Esophagus mucosa (tissue), 1 donor: ENCODE results near the gene TBC1D10A. TPM values are rescaled to one million over a fixed set of nuclear protein-coding genes. Genes with fewer than 3 reads are reported as not detected.
A peak's percentile ranks its signal among the peaks of the same experiment; 100 is the strongest.

Experiments used
- ATAC-seq: fragments of 200-7000 bp; cut with Tn5 transposase; one replicate; pipeline ENCODE4 v1.9.1; 2020
- total RNA-seq: library from RNA; stranded (reverse); gene quantifications from one replicate; pipeline ENCODE4 v1.2.4, GENCODE V29; 2023
- donor health status: DM: yes; HTN: yes; CAD: no.

The TBC1D10A gene
- total RNA-seq, 1 donor from 2014 or later = 44.5 TPM

DNA sequence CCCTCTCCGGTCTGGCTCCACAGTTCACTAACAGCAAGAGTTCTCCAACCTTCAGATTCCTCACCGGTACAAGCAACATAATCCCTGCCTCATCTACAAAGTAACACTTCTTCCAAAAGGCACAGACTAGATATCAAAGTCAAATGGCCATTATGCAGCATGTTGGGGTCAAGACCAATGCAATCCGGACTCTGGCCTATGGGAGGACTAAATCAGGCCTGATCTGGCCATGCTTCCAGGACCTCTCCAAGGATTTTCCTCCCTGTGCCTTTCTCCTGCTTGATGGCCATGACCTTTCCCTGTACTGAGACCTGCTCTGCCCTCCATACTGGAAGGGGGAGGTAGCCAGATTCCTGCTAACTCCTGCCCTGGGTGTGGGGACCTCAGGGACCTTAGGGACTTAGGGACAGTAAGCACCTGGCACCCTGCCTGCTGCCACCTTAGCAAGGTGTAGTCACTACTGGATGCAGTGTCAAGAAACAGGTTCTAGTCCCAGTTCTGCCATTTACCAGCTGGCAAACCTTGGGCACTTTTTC is 6.7 kb downstream of the TBC1D10A start:
- no peak for ATAC-seq

DNA sequence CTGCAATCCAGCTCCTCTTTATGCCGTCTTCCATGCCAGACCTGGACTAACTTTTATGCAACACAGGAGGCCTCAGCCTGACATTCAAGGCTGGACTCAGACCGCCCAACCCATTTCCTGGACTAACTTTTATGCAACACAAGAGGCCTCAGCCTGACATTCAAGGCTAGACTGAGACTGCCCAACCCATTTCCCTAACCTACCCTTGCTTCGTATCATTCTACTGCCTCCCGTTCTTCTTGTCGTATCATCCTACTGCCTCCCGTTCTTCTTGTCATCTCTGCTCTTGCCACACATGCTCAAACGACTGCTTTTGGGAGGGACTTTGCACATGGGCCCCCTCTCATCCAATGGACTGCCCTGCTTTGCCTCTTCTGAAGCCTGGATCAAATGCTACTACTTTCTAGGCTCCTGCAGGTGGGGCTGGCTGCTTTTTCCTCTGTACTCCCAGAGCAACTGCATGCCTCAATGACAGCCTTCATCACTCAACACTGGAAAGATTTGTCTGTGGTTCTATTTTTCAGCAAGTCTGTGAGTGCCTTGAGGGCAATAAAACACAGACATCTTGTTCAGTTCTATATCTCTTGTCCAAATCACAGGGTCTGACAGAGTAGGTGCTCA is 7.8 kb downstream of the TBC1D10A start:
- peak; percentile 12 for ATAC-seq

GRCh38 chr22:30317778-30318177 is 9.0 kb downstream of the TBC1D10A start:
- ATAC-seq = no peak

DNA sequence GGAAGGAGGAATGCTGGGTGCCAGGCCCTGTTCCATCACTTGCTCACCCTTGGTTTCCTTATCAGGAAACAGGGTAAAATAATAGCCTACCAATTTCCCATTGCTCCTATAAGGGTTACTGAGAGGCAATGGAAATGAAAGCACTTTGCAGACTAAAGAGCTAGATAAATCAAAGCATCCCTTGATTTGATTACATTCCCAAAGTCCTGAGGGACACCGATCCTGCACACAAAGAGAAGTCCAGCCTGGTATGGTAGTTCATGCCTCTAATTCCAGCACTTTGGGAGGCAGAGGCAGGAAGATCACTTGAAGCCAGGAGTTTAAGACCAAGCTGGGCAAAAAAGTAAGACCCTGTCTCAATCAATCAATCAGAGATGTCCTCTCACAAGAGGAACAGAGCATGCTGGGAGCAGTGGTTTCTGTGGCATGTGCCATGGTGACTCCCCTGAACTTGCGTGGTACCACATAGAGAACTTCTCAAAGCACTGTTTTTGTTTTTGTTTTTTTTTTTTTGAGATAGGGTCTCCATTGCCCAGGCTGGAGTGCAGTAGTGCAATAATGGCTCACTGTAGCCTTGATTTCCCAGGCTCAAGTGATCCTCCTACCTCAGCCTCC is 10.7 kb downstream of the TBC1D10A start:
- no peak for ATAC-seq

- no peak for ATAC-seq
These were observed 11.8 kb downstream of the TBC1D10A start for GRCh38 chr22:30314915-30315314.

DNA sequence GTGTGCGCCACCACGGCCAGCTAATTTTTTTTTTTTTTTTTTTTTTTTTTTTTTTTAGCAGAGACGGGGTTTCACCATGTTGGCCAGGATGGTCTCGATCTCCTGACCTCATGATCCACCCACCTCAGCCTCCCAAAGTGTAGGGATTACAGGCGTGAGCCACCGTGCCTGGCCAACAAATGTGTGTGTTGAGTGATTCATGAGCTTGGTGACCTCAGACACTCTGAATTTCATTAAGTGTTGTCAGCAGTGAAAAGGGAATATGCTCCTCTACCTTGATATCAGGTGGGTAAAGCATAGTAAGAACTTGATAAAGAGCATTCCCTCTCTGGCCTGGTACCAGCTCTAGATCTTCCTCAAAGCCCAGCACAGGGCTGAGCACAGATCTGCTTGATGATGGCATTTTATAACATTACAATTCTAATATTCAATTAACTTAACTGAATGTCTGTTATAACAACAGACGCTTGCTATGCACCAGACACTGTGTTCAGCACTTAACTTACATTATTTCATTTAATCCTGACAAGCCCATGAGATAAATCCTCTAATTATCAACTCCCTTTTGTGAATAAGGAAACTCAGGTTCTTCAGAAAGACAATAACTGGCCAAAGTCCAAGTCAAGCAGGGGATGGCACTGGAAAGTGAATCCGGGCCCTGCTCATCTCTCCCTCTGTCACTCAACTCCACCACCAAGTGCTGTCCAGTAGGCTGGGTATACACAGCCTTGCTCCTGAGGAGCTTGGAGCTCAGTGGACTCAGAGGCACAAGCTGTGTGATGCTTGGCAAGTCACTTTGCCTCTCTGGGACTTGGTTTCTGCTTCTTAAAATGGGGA is 13.0 kb downstream of the TBC1D10A start:
- ATAC-seq = no peak

DNA sequence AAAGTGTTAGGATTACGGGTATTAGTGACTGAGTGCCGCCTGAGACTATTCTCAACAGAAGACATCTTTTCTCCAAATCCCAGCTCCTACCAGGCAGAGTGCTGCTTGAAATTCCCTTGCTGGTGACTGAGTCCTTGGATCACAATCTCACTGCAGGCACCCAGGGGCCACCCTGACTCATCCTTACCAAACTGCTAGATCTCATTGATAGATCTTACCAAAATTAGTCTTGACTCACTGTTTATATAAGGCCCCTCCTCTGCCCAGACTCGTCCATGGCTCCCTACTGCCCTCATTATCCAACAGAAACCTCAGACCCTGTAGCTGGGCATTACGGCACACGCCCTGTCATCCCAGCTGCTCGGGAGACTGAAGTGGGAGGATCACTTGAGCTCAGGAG is 14.7 kb downstream of the TBC1D10A start:
- peak; percentile 65 for ATAC-seq

DNA sequence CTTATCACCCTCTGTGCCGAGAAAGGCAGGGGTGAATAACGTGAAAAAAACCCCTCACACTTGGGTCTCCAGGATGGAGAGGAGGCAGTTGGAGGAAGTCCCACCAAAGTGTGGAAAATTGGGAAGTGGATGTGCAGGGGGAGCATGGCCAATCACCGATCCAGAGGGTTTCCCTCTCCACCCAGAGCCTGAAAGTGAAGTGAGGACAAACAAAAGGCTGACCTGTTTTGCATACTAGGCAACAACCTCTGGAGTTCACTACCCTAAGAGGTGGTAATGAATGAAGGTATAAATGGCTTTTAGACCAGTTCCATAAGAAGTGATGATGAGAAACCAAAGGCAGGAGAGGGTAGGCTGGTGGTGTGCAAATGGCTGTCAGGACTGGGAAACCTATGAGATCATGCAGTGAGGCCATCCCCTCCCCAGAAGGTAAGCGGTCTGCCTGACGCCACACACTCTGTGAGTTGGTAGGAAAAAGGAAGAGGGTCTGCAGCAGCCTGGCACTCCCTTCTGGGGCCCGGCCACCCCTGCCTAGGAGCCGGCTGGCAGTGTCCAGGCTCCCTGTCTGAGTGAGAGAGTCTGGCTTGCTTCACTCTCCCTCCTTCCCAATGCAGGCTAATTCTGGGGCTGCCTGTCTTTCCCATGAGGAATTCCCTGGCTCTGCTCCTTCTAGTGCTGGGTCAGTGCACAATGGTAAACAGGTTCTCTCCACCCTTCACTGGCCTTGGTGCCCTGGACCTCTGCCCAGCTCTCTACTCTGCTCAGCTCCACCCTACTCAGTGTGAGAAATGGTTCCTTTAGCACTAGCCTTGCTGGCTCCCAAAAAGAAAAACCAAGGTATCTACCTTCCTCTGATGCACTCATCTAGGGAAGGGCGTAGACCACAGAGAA is 15.6 kb downstream of the TBC1D10A start:
- peak; percentile 48 for ATAC-seq

- ATAC-seq = peak; percentile 49
These were observed 16.6 kb downstream of the TBC1D10A start for GRCh38 chr22:30309951-30310741.

- ATAC-seq = peak; percentile 30
These were observed 18.1 kb downstream of the TBC1D10A start for GRCh38 chr22:30308518-30309230.

GRCh38 chr22:30308093-30308492 is 18.6 kb downstream of the TBC1D10A start:
- no peak for ATAC-seq

- no peak for ATAC-seq
These were observed 19.6 kb downstream of the TBC1D10A start for GRCh38 chr22:30307041-30307574.

DNA sequence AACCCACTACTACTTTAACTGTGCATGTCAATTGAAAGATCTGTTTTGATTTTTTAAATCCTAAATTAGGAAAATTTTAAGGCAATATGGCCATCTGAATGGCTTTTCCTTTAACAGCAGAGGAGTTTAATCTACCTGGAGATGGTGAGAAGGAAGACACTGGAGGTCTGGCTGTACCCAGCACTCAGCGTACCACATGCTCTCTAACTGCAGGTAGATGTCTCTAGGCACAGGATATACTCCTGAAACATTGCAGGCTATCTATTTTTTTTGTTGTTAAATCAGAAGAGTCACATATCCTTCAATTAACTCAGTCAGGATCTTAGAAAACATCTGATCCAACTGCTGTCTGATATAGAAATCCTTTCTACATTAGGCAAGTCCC is 20.1 kb downstream of the TBC1D10A start:
- ATAC-seq = no peak

- peak; percentile 20 for ATAC-seq
These were observed 20.7 kb downstream of the TBC1D10A start for GRCh38 chr22:30305906-30306626.

DNA sequence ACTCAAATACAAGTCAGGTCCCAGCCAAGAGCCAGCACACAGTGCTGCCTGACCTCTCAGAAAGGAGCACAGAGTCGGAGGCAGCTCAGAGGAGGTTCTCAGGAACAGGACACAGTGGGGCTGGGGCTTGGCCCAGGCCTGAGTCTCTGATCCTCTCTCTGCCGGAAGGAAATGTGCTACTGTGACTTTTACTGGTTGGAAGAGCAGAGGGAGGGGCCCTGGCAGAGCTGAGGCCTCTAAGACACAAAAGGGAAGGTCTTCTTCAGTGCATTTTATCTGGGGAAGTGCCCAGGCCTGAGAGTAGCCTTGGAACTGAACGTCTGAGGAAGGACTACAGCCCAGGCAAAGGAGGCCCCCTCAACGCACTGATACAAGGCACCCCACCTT is 21.2 kb downstream of the TBC1D10A start:
- ATAC-seq = peak; percentile 46

DNA sequence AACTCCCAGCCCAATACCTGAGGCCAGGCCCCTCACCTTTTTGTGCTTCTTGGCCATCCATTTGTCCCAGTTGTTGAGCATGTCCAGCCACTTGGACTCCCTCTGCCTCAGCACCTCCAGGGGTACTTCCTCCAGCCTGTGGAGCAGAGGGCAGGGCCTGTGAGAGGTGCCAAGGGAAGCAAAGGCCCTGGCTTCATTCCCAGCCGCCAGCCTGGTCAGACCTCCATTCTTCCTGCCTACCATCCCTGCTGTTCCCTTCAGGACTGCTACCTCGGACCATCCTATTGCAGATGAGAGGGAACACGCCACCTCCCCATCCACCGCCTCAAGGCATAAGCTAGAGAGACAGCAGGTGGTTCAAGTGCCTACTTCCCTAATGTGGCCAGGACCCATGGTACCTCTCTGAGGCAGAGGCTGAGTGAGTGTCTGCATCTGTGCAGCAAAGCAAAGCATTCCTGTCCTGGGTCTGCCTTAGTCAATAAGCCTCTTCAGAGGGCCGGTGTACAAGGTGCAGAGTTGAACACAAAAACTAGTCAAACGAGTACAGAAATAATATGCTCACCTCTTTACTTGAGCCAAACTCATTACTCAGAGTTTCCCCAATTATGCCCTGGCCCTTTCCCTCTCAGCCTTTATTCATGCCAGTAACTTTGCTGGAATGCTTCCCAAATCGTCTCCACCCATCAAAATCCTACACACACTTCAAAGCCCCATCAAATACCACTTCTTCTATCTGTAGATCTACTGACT is 22.1 kb downstream of the TBC1D10A start:
- peak; percentile 64 for ATAC-seq

- ATAC-seq = no peak
These were observed 24.0 kb downstream of the TBC1D10A start for GRCh38 chr22:30302810-30303138.

- ATAC-seq = peak; percentile 30
These were observed 24.5 kb downstream of the TBC1D10A start for GRCh38 chr22:30301995-30302809.
